ENCODE results near the gene NUMB. TPM values are rescaled to one million over a fixed set of nuclear protein-coding genes. Genes with fewer than 3 reads are reported as not detected.
A peak's percentile ranks its signal among the peaks of the same experiment; 100 is the strongest.

NUMB gene
- total RNA-seq, 1 experiment from 2014 or later = 22.2 TPM

DNA sequence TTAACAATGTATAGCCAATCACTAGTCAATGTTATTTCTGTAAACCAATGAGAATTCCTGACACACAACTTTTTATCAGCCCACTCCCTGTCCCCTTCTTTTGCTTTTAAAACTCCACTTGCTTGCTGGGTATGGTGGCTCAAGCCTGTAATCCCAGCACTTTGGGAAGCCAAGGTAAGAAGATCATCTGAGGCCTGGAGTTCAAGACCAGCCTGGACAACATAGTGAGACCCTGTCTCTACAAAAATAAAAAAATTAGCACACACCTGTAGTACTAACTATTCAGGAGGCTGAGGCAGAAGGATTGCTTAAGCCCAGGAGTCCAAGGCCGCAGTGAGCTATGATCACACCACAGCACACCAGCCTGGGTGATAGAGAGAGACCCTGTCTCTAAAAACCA, 133.3 kb downstream of the NUMB start:
- intact Hi-C loops (cut with micrococcal nuclease) = no loop called here
- Histone ChIP-seq H3K27me3 (ENCODE audit: low read length) (no peaks in the 10 kb centered on the region), H2AFZ (ENCODE audit: low read length) (no peak overlapping the region), H3K9ac (ENCODE audit: low read length) (no peak overlapping the region), H4K20me1 (ENCODE audit: low read length) (no peaks in the 10 kb centered on the region), H3K4me1 (ENCODE audit: insufficient read depth, low read length) (no peaks in the 10 kb centered on the region), H3K4me2 (ENCODE audit: low read length) (no peak overlapping the region), H3K27ac (ENCODE audit: low read length) (no peak overlapping the region), H3K36me3 (ENCODE audit: low read depth, low read length) (no peaks in the 10 kb centered on the region), H3F3A (ENCODE audit: low read length, unreplicated experiment) (no peaks in the 10 kb centered on the region), H3K4me3 (ENCODE audit: low read length) (no peak overlapping the region), H3K79me2 (ENCODE audit: low read length) (no peaks in the 10 kb centered on the region), H3K9me3 (ENCODE audit: low read length) (no peaks in the 10 kb centered on the region), H3K9me2 (replicated peaks; ENCODE audit: low read length) (no peaks in the 10 kb centered on the region)
- TF ChIP-seq EZH2 (IDR thresholded peaks at IDR 0.05; ENCODE audit: low read length, unreplicated experiment) = no peak
- TF ChIP-seq, protein P1, sequence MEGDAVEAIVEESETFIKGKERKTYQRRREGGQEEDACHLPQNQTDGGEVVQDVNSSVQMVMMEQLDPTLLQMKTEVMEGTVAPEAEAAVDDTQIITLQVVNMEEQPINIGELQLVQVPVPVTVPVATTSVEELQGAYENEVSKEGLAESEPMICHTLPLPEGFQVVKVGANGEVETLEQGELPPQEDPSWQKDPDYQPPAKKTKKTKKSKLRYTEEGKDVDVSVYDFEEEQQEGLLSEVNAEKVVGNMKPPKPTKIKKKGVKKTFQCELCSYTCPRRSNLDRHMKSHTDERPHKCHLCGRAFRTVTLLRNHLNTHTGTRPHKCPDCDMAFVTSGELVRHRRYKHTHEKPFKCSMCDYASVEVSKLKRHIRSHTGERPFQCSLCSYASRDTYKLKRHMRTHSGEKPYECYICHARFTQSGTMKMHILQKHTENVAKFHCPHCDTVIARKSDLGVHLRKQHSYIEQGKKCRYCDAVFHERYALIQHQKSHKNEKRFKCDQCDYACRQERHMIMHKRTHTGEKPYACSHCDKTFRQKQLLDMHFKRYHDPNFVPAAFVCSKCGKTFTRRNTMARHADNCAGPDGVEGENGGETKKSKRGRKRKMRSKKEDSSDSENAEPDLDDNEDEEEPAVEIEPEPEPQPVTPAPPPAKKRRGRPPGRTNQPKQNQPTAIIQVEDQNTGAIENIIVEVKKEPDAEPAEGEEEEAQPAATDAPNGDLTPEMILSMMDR (conservative IDR thresholded peaks at IDR 0.05; ENCODE audit: low read depth, low read length) = no peak
- TF ChIP-seq EZH2phosphoT487 (IDR thresholded peaks at IDR 0.05; ENCODE audit: borderline replicate concordance, low read length) = no peak
- POLR2A ChIA-PET (ENCODE audit: unreplicated experiment) = interaction anchor here (0.6 kb wide), 1 partner anchor 759 kb away, joined by 3 read pairs; the partner anchor contains the start of gene ALDH6A1
- no TSS peak for BruUV-seq (replicated peaks)
- no peak for DNase-seq
- ATAC-seq = no peak
- CTCF ChIA-PET = no interaction called here

DNA sequence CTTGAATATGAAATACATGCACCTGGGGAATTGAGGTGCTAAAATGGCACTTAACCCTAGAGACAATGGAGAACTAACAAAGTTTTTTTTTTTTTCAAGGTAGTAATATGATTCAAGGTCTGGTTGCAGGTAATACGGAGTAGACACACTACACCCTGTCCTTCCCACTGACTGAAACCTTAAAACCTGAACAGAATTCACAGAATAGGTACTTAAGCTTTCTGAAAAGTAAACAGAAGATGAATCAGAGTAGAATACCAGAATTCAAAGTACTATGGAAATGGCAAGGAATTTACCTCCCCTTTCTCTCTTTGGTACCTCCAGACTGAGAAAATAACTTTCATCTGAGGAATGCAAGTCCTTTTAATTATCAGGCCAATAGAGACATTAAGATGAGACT, 133.8 kb downstream of the NUMB start:
- intact Hi-C loops (cut with micrococcal nuclease) = no loop called here
- no peaks in the 10 kb centered on the region for H4K20me1 ChIP-seq (ENCODE audit: low read length)
- H3F3A ChIP-seq (ENCODE audit: low read length, unreplicated experiment) = no peaks in the 10 kb centered on the region
- DNase-seq (peak; percentile 9), ATAC-seq (peak; percentile 62)
- no peaks in the 10 kb centered on the region for H3K9me3 ChIP-seq (ENCODE audit: low read length)
- H3K36me3 ChIP-seq (ENCODE audit: low read depth, low read length) = no peaks in the 10 kb centered on the region
- CTCF ChIA-PET = no interaction called here
- H3K4me3 ChIP-seq (ENCODE audit: low read length) = no peak overlapping the region
- no peak overlapping the region for H3K27ac ChIP-seq (ENCODE audit: low read length)
- POLR2A ChIA-PET (ENCODE audit: unreplicated experiment) = no interaction called here
- H3K9me2 ChIP-seq (replicated peaks; ENCODE audit: low read length) = no peaks in the 10 kb centered on the region
- no peak overlapping the region for H2AFZ ChIP-seq (ENCODE audit: low read length)
- no peak overlapping the region for H3K4me2 ChIP-seq (ENCODE audit: low read length)
- H3K27me3 ChIP-seq (ENCODE audit: low read length) = no peaks in the 10 kb centered on the region
- no TSS peak for BruUV-seq (replicated peaks)
- no peaks in the 10 kb centered on the region for H3K4me1 ChIP-seq (ENCODE audit: insufficient read depth, low read length)
- TF ChIP-seq EZH2phosphoT487 (IDR thresholded peaks at IDR 0.05; ENCODE audit: borderline replicate concordance, low read length) = no peak
- TF ChIP-seq, protein P1 (conservative IDR thresholded peaks at IDR 0.05; ENCODE audit: low read depth, low read length) = no peak
- no peak for TF ChIP-seq EZH2 (IDR thresholded peaks at IDR 0.05; ENCODE audit: low read length, unreplicated experiment)
- no peaks in the 10 kb centered on the region for H3K79me2 ChIP-seq (ENCODE audit: low read length)
- no peak overlapping the region for H3K9ac ChIP-seq (ENCODE audit: low read length)

DNA sequence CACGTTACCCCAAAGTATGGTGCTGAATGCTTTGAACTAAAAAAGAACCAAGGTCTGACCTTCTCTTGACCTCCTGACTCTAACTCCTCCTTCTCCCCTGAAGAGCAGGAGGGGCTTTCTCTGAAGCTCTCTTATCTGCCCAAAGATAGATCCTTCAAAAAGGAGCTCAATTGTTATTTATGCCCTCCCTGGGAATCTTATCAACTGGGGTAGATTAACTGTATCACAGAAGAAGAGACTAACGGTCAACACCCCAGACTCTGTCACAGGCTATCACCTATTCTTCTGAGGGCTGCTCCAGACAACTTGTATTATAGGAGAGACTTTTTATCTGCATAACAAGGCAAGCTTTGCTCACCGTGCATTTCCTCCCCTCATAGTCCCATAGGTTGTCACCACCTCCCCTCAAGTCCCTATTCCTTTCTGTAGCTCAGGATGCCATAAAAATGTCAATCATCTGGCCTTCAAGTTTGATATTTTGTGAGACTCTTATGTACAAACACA, 134.4 kb downstream of the NUMB start:
- ATAC-seq (no peak), DNase-seq (no peak)
- no peaks in the 10 kb centered on the region for H3K9me3 ChIP-seq (ENCODE audit: low read length)
- BruUV-seq (replicated peaks) = no TSS peak
- H3K27ac ChIP-seq (ENCODE audit: low read length) = no peak overlapping the region
- no peaks in the 10 kb centered on the region for H3F3A ChIP-seq (ENCODE audit: low read length, unreplicated experiment)
- no peaks in the 10 kb centered on the region for H3K79me2 ChIP-seq (ENCODE audit: low read length)
- H2AFZ ChIP-seq (ENCODE audit: low read length) = no peak overlapping the region
- no peaks in the 10 kb centered on the region for H4K20me1 ChIP-seq (ENCODE audit: low read length)
- ChIA-PET POLR2A (ENCODE audit: unreplicated experiment) (no interaction called here), CTCF (no interaction called here)
- no peak overlapping the region for H3K4me3 ChIP-seq (ENCODE audit: low read length)
- intact Hi-C loops (cut with micrococcal nuclease) = no loop called here
- no peaks in the 10 kb centered on the region for H3K4me1 ChIP-seq (ENCODE audit: insufficient read depth, low read length)
- no peak overlapping the region for H3K9ac ChIP-seq (ENCODE audit: low read length)
- H3K27me3 ChIP-seq (ENCODE audit: low read length) = no peaks in the 10 kb centered on the region
- H3K36me3 ChIP-seq (ENCODE audit: low read depth, low read length) = no peaks in the 10 kb centered on the region
- H3K9me2 ChIP-seq (replicated peaks; ENCODE audit: low read length) = no peaks in the 10 kb centered on the region
- H3K4me2 ChIP-seq (ENCODE audit: low read length) = no peak overlapping the region
- TF ChIP-seq EZH2 (IDR thresholded peaks at IDR 0.05; ENCODE audit: low read length, unreplicated experiment) = no peak
- TF ChIP-seq EZH2phosphoT487 (IDR thresholded peaks at IDR 0.05; ENCODE audit: borderline replicate concordance, low read length) = no peak
- TF ChIP-seq, protein P1 (conservative IDR thresholded peaks at IDR 0.05; ENCODE audit: low read depth, low read length) = no peak
